ENCODE data around the gene SH3D21.
A peak's percentile ranks its signal among the peaks of the same experiment; 100 is the strongest.

SH3D21 gene

GRCh38 chr1:36306902-36307456, 811 bp downstream of the SH3D21 start:
- Mint-ChIP-seq H3K27ac (peak overlapping the region; percentile 56 to 90), H3K4me3 (peak overlapping the region; percentile 88 to 95), H3K9me3 (no peaks in the 10 kb centered on the region), H3K27me3 (no peaks in the 10 kb centered on the region), H3K36me3 (ENCODE audit: insufficient read depth) (peaks cover 50% of the 10 kb centered on the region), H3K4me1 (ENCODE audit: low read depth in 2 of 2) (peaks cover 9 to 12% of the 10 kb centered on the region in 2 donors)
- DNase-seq = peak; percentile 90 to 95 (median 95)
- peak; percentile 95 for ATAC-seq (replicated peaks)

GRCh38 chr1:36307601-36308330, 1.6 kb downstream of the SH3D21 start:
- no peaks in the 10 kb centered on the region for H3K27me3 Mint-ChIP-seq
- H3K27ac Mint-ChIP-seq = no peak overlapping the region
- H3K36me3 Mint-ChIP-seq (ENCODE audit: insufficient read depth) = peaks cover 42% of the 10 kb centered on the region
- DNase-seq (no peak), ATAC-seq (replicated peaks) (no peak)
- peaks cover 9 to 12% of the 10 kb centered on the region in 2 donors for H3K4me1 Mint-ChIP-seq (ENCODE audit: low read depth in 2 of 2)
- no peaks in the 10 kb centered on the region for H3K9me3 Mint-ChIP-seq
- peak overlapping the region; percentile 88 to 95 for H3K4me3 Mint-ChIP-seq

DNA sequence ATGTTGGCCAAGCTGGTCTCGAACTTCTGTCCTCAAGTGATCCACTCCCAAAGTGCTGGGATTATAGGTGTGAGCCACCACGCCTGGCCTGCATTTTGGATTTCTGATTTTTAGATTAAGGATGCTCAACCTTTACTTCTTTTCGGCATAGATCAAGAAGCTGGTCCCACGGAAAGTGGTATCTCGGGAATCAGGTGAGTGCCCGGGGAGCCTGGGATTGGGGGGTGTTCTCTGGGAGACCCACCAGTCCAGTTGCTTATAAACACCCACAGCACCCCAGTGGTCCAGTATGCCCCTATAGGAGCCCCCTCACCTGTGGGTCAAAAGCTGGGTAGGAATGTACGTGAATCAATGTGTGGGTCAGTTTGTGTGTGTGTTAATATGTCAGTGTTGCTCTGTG, 3.2 kb downstream of the SH3D21 start:
- peaks cover 27% of the 10 kb centered on the region for H3K36me3 Mint-ChIP-seq (ENCODE audit: insufficient read depth)
- DNase-seq (no peak), ATAC-seq (replicated peaks) (no peak)
- peaks cover 9 to 12% of the 10 kb centered on the region in 2 donors for H3K4me1 Mint-ChIP-seq (ENCODE audit: low read depth in 2 of 2)
- H3K4me3 Mint-ChIP-seq = no peak overlapping the region
- no peaks in the 10 kb centered on the region for H3K9me3 Mint-ChIP-seq
- H3K27me3 Mint-ChIP-seq = no peaks in the 10 kb centered on the region
- H3K27ac Mint-ChIP-seq = no peak overlapping the region

DNA sequence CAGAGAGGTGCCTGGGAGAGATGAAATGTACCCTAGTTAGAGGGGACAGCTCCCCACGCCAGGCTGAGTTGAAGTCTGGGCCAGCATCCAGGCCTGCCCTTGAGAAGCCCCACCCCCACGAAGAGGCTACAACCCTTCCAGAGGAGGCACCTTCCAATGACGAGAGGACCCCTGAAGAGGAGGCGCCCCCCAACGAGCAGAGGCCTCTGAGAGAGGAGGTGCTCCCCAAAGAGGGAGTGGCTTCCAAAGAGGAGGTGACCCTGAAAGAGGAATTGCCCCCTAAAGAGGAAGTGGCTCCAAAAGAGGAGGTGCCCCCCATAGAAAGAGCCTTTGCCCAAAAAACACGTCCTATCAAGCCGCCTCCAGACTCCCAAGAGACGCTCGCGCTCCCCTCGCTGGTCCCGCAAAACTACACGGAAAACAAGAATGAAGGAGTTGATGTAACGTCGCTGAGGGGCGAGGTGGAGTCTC, 14.2 kb downstream of the SH3D21 start:
- H3K9me3 Mint-ChIP-seq = no peaks in the 10 kb centered on the region
- no peak for ATAC-seq (replicated peaks)
- H3K27me3 Mint-ChIP-seq = no peaks in the 10 kb centered on the region
- peak overlapping the region; percentile 49 to 77 for H3K27ac Mint-ChIP-seq
- DNase-seq = no peak
- H3K4me1 Mint-ChIP-seq (ENCODE audit: low read depth in 2 of 2) = peaks cover 16 to 19% of the 10 kb centered on the region in 2 donors
- peak overlapping the region; percentile 73 to 88 for H3K4me3 Mint-ChIP-seq
- H3K36me3 Mint-ChIP-seq (ENCODE audit: insufficient read depth) = peaks cover 13% of the 10 kb centered on the region

GRCh38 chr1:36320767-36321118, 14.6 kb downstream of the SH3D21 start:
- Mint-ChIP-seq H3K9me3 (no peaks in the 10 kb centered on the region), H3K27ac (peak overlapping the region; percentile 49 to 77), H3K4me3 (peak overlapping the region; percentile 73 to 88), H3K36me3 (ENCODE audit: insufficient read depth) (peaks cover 13% of the 10 kb centered on the region), H3K27me3 (no peaks in the 10 kb centered on the region), H3K4me1 (ENCODE audit: low read depth in 2 of 2) (peaks cover 16 to 19% of the 10 kb centered on the region in 2 donors)
- ATAC-seq (replicated peaks) (no peak), DNase-seq (no peak)

DNA sequence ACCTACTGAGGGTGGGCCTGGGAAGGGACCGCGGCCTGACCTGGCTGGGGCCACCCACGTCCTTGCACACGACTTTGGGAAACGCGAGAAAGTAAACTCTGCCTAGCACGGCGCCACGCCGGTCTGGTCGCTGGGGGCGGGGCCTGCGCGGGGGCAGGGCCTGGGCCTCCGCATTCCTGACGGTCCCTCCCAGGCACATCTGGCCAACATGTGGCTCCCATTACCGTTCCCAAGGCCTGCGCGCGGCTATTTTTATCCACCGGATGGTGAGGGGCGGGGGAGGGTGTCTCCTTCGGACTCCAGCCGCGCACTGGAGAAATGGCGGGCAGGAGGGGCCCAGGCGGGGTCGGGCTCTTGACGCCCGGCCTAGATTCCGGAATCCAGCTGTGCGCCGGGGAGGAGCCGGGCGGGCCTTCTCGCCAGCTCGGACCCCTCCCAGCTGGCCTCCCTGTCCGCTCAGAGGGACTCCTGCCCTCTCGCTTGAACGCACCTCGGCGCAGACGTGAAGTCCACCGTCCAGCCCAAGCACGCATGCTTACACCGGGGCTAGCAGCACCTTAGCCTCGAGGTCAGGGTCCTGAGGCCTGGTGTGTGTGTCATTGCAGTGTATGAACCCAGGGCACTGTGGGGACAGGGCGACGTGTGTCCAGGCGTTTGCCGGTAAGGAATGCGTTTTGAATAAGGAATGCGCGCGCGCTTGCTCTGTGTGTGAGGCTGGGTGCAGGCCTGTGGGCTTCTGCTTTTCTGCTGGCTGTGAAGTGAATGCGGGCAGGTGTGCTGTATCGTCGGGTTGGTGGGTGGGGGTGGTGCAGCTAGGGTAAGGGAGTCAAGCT, 15.2 kb downstream of the SH3D21 start:
- ATAC-seq (replicated peaks) (peak; percentile 33), DNase-seq (no peak)
- peak overlapping the region in 1 of 2 donors; percentile 77 for H3K27ac Mint-ChIP-seq

DNA sequence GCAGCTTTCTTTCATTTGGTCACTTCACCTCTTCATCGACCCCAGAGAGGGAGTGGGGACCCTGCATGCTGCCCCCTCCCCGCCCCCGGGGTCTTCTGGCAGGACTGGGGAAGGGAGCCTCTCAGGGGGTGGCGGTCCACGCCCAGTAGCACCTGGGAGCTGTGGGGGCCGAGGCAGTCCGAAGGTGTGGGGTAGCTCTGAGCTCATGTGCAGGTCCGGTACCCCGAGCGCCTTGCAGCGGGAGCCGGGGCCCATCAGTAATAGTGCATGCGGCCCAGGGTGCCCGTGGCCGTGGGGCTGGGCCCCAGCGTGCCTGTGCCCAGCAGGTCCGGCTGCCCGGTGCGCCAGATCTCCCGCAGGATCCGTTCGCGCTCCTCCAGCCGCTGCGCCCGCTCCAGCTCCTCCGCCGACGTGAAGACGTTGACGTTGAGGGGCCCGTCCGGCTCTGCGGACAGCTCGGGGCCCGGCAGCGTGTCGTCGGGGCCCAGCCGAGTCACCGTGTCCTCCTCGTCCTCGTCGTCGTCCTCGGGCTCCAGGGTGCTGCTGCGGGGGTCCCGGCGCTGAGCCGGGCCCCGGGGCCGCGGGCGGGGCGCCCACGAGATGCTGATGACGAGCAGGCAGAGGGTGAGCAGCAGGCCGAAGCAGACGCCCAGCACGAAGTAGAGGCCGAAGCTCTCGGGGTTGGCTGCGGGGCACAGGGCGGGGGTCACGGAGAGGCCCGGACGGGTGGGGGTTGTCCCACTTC, 16.0 kb downstream of the SH3D21 start:
- DNase-seq = no peak
- H3K27ac Mint-ChIP-seq = peak overlapping the region; percentile 38 to 41
- H3K36me3 Mint-ChIP-seq (ENCODE audit: insufficient read depth) = peaks cover 13% of the 10 kb centered on the region
- no peaks in the 10 kb centered on the region for H3K27me3 Mint-ChIP-seq
- ATAC-seq (replicated peaks) = no peak
- H3K4me1 Mint-ChIP-seq (ENCODE audit: low read depth in 2 of 2) = peaks cover 21 to 23% of the 10 kb centered on the region in 2 donors
- H3K9me3 Mint-ChIP-seq = no peaks in the 10 kb centered on the region
- H3K4me3 Mint-ChIP-seq = peak overlapping the region; percentile 70 to 82

More for the DNA sequence above, 15.2 kb downstream of the SH3D21 start:
- Mint-ChIP-seq H3K9me3 (no peaks in the 10 kb centered on the region), H3K27me3 (no peaks in the 10 kb centered on the region), H3K4me1 (ENCODE audit: low read depth in 2 of 2) (peaks cover 16 to 20% of the 10 kb centered on the region in 2 donors), H3K36me3 (ENCODE audit: insufficient read depth) (peaks cover 13% of the 10 kb centered on the region), H3K4me3 (peak overlapping the region; percentile 73 to 88)

DNA sequence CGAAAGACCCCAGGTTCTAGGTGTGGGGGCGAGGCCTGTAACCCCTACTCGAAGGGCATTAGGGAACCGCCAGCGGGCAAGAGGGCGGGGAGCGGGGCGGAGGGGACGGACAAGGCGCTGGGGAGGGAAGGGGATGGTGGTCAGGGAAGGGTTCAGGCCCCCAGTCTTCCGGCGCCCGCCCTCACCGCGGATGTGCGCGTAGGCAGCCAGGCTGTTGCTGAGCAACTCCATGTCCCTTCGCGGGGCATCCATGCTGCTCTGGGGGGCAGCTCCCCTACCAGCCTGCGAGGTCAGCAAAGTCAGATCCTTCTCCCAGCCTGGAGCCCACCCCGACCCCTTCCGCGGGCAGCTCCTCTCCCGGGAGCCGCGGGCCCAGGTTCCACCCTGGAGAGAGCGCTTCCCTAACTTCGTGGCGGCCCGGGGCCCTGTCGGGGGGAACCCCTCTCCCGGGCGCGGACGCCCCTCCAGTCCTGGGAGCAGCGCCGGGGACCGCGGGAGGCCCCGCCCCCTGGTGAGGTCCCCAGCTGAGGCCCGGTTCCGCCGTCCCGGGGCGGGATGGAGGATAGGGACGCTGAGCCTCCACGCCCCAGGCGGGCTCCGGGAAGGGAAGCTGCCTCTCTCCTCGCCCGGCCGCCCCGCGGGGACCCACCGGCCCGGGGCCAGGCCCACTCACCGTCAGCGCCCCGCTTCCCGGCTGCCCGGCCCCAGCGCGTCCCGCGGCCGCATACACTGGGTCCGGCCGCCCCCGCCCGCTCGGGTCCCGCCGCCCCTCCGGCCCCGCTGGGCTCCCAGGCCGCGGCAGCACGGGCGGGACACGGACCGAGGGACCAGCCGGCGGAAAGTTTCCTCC, 16.8 kb downstream of the SH3D21 start:
- peak; percentile 25 to 38 (median 32) for DNase-seq
- peak; percentile 69 for ATAC-seq (replicated peaks)
- Mint-ChIP-seq H3K36me3 (ENCODE audit: insufficient read depth) (peaks cover 13% of the 10 kb centered on the region), H3K4me3 (peak overlapping the region; percentile 81 to 82), H3K27me3 (no peaks in the 10 kb centered on the region), H3K27ac (peak overlapping the region; percentile 38 to 41), H3K9me3 (no peaks in the 10 kb centered on the region), H3K4me1 (ENCODE audit: low read depth in 2 of 2) (peaks cover 21 to 23% of the 10 kb centered on the region in 2 donors)

- Mint-ChIP-seq H3K36me3 (ENCODE audit: insufficient read depth) (peaks cover 16% of the 10 kb centered on the region), H3K4me1 (ENCODE audit: low read depth in 2 of 2) (peaks cover 21 to 23% of the 10 kb centered on the region in 2 donors), H3K27me3 (no peaks in the 10 kb centered on the region), H3K4me3 (peak within 1 kb of the TSS; percentile 81 to 82), H3K27ac (peak within 1 kb of the TSS; percentile 41 to 79), H3K9me3 (no peaks in the 10 kb centered on the region)
- DNase-seq = peak in 2 of 3 experiments; percentile 15 to 29
- peak; percentile 52 for ATAC-seq (replicated peaks)
These were observed 17.6 kb downstream of the SH3D21 start, which contains the start of gene EVA1B for GRCh38 chr1:36323636-36324352. TSS of gene EVA1B (minus strand) at chr1:36323645. CDS start at chr1:36323037, 608 bp downstream.

- Mint-ChIP-seq H3K27me3 (no peaks in the 10 kb centered on the region), H3K36me3 (ENCODE audit: insufficient read depth) (peaks cover 16% of the 10 kb centered on the region), H3K9me3 (no peaks in the 10 kb centered on the region), H3K27ac (peak overlapping the region in 1 of 2 donors; percentile 79), H3K4me3 (peak overlapping the region; percentile 81 to 82), H3K4me1 (ENCODE audit: low read depth in 2 of 2) (peaks cover 21 to 23% of the 10 kb centered on the region in 2 donors)
- ATAC-seq (replicated peaks) (no peak), DNase-seq (no peak)
These were observed 18.2 kb downstream of the SH3D21 start for GRCh38 chr1:36324353-36324703.

- H3K9me3 Mint-ChIP-seq = no peaks in the 10 kb centered on the region
- no peak overlapping the region for H3K4me3 Mint-ChIP-seq
- peaks cover 15 to 22% of the 10 kb centered on the region in 2 donors for H3K4me1 Mint-ChIP-seq (ENCODE audit: low read depth in 2 of 2)
- peak overlapping the region in 1 of 2 donors; percentile 75 for H3K27ac Mint-ChIP-seq
- ATAC-seq (replicated peaks) (no peak), DNase-seq (no peak)
- H3K36me3 Mint-ChIP-seq (ENCODE audit: insufficient read depth) = peaks cover 10% of the 10 kb centered on the region
- no peaks in the 10 kb centered on the region for H3K27me3 Mint-ChIP-seq
These were observed 20.3 kb downstream of the SH3D21 start for GRCh38 chr1:36326499-36326898.

Data from effector memory CD8-positive, alpha-beta T cell (primary cell).